ENCODE data around the gene GABRG2.
"Not testable (repeated sequence)": the region's sequence is repeated elsewhere in the genome, so short reads cannot be mapped to it uniquely, and the experiment has no call there.

GABRG2 gene

GRCh38 chr5:162067655-162068411 lies at the start of gene GABRG2:
Gene GABRG2, plus strand, starts transcription at chr5:162067773. Its CDS starts 227 bp downstream, at chr5:162068000.
- DNase-seq, result no peak

GRCh38 chr5:162025312-162025711 lies 42.3 kb upstream of the GABRG2 start:
- DNase-seq, result no peak

- no peak for DNase-seq
Measured at GRCh38 chr5:162026803-162027202, 40.8 kb upstream of the GABRG2 start.

- no peak for DNase-seq
Measured at GRCh38 chr5:162037431-162037830, 30.1 kb upstream of the GABRG2 start.

GRCh38 chr5:162047279-162047678 lies 20.3 kb upstream of the GABRG2 start:
- no peak for DNase-seq

- no peak for DNase-seq
Measured at GRCh38 chr5:162052676-162053075, 14.9 kb upstream of the GABRG2 start.

- not testable (repeated sequence) for DNase-seq
Measured at GRCh38 chr5:162055095-162055494, 12.5 kb upstream of the GABRG2 start.

GRCh38 chr5:162067162-162067561 lies 411 bp upstream of the GABRG2 start:
- no peak for DNase-seq

- DNase-seq, result no peak
Measured at GRCh38 chr5:162068412-162068811, 839 bp downstream of the GABRG2 start.

GRCh38 chr5:162068936-162069335 lies 1.4 kb downstream of the GABRG2 start:
- DNase-seq, result no peak

GRCh38 chr5:162078805-162079204 lies 11.2 kb downstream of the GABRG2 start:
- no peak for DNase-seq

GRCh38 chr5:162091336-162091735 lies 23.8 kb downstream of the GABRG2 start:
- no peak for DNase-seq

GRCh38 chr5:162096448-162096847 lies 28.9 kb downstream of the GABRG2 start:
- no peak for DNase-seq

- DNase-seq, result no peak
Measured at GRCh38 chr5:162107591-162107990, 40.0 kb downstream of the GABRG2 start.

- DNase-seq, result no peak
Measured at GRCh38 chr5:162119801-162120200, 52.2 kb downstream of the GABRG2 start.

GRCh38 chr5:162128117-162128516 lies 60.5 kb downstream of the GABRG2 start:
- no peak for DNase-seq

- DNase-seq, result no peak
Measured at GRCh38 chr5:162132348-162132747, 64.8 kb downstream of the GABRG2 start.

GRCh38 chr5:162139190-162139589 lies 71.6 kb downstream of the GABRG2 start:
- no peak for DNase-seq

- no peak for DNase-seq
Measured at GRCh38 chr5:162154242-162154641, 86.7 kb downstream of the GABRG2 start.

- DNase-seq, result no peak
Measured at GRCh38 chr5:162160401-162160800, 92.8 kb downstream of the GABRG2 start.

- DNase-seq, result no peak
Measured at GRCh38 chr5:162163663-162164062, 96.1 kb downstream of the GABRG2 start.

- DNase-seq, result no peak
Measured at GRCh38 chr5:162174358-162174974, 106.9 kb downstream of the GABRG2 start.

- no peak for DNase-seq
Measured at GRCh38 chr5:162187371-162187770, 119.8 kb downstream of the GABRG2 start.

- DNase-seq, result no peak
Measured at GRCh38 chr5:162189719-162190118, 122.1 kb downstream of the GABRG2 start.

- DNase-seq, result no peak
Measured at GRCh38 chr5:162193012-162193411, 125.4 kb downstream of the GABRG2 start.

Data from GOT3 (cell line).